ENCODE data around the gene SLC6A9.

DNA sequence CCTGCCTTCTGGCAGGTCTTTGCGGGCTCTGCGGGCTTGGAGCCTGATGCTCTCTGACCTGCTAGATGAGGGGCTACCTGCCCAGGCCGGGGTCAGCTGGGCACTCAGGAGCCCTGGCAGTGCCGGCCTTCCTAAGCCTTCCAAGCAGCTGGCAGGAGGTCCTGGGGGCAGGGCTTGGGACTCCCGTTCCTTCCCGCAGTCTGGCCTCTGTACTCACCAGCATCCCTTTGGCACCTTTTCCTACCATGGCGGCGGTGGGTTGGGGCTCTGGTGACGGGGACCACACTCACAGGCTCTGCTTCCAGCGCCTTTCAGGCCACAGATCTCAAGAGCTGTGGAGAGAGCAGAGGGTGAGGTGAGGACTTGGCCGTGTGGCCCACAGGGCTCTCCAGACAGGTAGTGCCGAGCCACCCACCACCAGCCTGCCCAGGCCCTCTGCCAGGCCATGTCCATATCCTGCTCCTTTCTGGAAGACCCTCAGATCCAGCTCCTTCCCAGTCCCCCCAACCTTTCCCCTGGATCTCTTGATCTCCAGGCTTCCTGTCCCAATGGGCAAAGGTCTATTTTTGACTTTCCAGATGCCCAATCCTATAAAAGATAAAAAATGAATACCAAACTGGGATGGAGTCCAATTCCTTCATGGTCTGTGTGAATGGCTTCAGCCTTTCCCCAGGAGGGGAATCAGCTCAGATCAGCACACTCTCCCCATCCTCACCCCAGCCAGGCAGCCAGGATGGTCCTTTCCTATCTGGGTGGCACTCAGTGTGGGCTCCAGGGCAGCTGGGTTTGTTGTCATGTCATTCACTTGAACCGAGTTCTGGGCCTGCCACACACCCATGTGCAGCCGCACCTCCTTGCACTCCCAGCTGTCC is 7.0 kb downstream of the SLC6A9 start:
- TF ChIP-seq, protein P1, sequence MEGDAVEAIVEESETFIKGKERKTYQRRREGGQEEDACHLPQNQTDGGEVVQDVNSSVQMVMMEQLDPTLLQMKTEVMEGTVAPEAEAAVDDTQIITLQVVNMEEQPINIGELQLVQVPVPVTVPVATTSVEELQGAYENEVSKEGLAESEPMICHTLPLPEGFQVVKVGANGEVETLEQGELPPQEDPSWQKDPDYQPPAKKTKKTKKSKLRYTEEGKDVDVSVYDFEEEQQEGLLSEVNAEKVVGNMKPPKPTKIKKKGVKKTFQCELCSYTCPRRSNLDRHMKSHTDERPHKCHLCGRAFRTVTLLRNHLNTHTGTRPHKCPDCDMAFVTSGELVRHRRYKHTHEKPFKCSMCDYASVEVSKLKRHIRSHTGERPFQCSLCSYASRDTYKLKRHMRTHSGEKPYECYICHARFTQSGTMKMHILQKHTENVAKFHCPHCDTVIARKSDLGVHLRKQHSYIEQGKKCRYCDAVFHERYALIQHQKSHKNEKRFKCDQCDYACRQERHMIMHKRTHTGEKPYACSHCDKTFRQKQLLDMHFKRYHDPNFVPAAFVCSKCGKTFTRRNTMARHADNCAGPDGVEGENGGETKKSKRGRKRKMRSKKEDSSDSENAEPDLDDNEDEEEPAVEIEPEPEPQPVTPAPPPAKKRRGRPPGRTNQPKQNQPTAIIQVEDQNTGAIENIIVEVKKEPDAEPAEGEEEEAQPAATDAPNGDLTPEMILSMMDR (IDR thresholded peaks at IDR 0.05) = no peak
- TF ChIP-seq ZSCAN20 (CRISPR knock-in tag; IDR thresholded peaks at IDR 0.05) = no peak
- TF ChIP-seq RFX5 (IDR thresholded peaks at IDR 0.05) = no peak
- no peak for TF ChIP-seq EP300 (IDR thresholded peaks at IDR 0.05)
